ENCODE measurements around the gene SMG6.

The SMG6 gene

DNA sequence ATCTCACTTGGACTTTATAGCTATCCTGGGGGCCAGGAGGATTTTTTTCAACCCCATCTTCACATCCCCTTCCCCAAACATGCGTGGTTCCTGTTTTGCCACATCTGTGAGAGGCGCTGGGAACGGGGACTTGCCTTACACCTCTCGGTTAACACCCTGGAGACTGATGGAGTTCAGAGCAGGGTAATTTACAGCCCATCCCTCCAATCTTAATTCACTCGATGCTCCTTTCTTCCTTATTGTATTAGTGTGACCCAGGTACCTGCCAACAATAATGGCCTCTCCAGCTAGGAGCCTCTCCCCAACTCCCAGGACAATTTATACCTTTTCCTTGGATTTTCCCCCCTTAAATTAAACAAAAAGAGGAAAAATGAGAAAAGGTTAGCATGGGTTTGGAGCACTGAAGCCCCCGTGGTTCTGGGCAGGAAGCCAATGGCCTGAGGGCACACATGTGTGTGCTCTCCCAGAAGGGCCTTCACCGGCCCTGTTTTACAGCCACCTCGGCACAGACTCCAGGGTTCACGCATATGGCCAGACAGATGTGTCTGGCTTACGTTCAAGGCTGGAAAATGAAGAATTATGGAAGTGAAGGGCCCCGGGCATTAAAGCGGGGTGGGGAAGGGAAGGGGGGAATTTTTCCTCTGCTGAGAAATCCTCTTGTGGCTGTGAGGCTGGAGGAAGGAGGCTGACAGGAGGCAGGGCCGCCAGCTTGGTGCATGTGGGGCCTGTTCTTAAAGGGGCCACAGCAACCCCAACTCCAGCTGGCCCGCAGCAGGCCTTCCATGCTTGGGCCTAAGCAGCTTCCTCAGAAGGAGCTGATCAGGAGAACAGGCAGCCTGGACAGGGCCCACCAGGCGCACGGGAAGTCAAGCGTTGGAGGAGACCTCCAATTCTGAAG lies 227.2 kb downstream of the SMG6 start:
- no peak for DNase-seq (ENCODE audit: low read depth)

- no peak for DNase-seq (ENCODE audit: low read depth)
These were observed 228.1 kb downstream of the SMG6 start for GRCh38 chr17:2075336-2076086.

DNA sequence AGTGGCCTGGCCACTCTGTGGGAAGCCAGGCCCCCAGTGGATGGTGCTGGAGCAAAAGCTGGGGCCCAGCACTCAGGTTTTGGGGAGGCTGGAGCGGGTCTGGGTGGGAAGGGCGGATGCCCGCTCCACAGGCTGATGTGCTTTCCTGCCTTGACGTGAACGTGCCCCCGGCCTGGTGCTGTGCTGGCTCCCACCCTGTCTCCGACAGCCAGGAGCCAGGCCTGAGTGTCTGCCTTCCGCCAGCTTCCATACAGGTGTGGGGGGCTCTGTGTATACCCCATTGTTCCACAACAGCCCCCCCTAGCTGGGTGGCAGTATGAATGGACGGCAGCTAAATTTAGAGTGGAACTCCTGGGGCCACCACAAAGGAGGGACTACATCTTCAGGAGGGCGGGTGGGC lies 228.7 kb downstream of the SMG6 start:
- no peak for DNase-seq (ENCODE audit: low read depth)

DNA sequence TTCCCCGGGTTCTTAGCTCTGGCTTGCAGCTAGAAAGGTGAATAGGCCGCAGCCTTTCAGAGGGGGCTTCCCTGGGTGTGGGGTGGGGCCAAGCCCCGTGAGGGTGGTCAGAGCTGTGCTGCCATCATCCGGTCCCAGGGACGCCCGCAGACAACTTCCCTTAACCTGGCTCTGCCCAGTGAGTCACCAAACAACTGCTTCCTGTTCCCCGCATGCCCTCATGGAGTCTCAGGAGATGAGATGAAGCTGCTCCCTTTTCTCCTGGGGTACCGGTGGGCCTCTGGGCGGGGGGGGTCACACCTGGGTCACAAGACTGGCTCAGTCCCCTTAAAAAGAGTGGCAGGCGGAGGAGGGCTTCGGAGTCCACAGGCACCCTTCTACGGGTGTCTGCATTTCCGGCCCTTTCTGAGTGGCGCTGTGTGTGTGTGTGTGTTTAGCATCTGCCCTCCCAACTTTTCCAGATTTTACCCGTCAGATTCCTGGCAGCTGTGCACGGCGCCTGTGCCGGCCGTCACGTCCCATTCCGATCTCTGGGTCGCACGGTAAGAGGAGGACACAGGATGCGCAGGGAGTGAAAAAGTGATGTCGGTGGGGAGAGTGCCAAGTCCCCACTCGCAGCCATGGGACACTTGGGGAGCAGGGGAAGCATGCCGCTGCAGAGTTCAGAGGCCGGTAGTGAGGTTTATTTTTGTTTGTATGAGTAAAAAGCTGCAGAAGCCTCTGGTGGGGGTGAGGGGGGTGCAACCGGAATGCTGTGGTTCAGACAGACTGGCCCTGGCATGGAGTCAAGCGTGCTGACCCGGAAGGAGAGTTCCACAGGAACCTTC lies 231.9 kb downstream of the SMG6 start:
- DNase-seq (ENCODE audit: low read depth), result no peak

DNA sequence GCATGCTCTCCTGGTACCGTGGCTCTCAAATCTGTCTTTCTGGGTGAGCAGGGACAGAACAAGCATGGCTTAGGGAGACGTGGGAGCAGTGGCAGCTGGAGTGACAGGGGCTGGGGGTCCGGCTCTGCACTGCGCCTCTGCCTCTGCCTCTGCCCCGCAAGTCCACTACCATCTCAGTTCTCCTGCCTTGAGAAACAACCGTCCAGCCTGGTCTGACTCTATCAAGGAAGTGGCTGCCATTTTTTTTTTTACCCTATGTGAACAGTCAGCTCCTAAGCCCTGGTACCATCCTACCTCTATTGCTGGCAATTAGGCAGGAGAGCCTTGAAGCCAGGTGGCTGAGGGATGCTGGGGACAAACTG lies 232.6 kb downstream of the SMG6 start:
- DNase-seq (ENCODE audit: low read depth), result no peak

DNA sequence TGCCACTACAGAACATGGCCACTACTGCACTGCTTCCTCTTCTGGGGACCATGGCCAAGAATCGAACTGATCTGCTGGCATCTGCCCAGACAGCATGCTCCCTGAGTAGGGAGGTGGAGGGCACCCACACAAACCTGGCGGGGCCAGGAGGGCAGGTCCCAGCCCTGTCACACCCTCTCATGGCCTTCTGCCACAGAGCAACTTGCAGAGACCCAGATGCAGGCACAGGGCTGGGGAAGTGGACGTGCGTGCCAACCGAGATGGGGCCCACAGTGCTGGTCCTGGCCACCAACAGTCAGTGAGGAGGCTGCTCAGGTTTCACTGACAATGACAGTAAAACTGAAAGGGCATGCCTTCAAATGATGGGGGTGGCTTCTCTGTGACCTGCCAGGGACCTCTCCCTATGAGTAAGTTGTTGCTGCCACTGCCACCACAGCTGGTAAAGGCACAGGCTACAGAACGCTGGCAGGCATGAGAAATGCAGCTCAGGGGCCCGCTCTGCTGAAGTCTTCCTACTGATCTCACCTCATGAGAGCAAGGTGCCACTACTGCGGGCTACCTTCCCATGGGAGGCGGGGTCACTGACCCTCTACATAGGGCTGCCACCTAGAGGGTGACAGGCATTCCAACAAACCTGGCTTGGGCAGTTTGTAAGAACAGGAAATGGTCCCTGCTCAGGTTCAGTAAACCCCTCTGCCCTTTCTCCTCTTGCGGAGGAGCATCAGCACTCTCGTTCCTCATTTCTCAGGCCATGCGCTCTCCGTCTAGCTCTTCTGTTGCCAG lies 233.2 kb downstream of the SMG6 start:
- no peak for DNase-seq (ENCODE audit: low read depth)

- DNase-seq (ENCODE audit: low read depth), result no peak
These were observed 235.0 kb downstream of the SMG6 start for GRCh38 chr17:2068519-2069051.

DNA sequence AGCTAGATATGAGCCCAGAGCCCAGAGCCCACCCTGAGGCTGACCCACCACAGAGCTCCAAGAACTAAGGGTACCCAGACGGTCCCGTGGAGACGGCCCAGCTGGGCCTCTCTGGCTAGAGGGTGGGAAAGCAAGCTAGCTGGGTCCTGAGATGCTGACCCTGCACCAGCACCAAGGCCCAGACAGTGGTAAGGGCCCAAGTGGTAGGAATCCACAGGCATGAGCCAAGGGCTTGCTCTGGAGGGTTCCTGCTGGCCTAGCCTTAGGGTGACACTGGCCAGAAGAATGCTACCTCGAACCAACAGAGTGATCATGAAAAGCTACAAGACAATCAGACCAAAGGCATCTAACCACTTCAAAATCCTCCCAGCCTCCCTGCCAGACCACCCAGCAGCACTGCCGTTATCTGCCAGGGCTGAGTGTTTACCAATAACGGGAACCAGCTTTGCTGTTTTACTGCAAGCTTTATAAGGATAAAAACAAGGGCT lies 235.5 kb downstream of the SMG6 start:
- DNase-seq (ENCODE audit: low read depth), result no peak

GRCh38 chr17:2067608-2068024 lies 236.0 kb downstream of the SMG6 start:
- DNase-seq (ENCODE audit: low read depth), result no peak

GRCh38 chr17:2067048-2067561 lies 236.5 kb downstream of the SMG6 start:
- DNase-seq (ENCODE audit: low read depth), result no peak

GRCh38 chr17:2065949-2066400 lies 237.6 kb downstream of the SMG6 start:
- DNase-seq (ENCODE audit: low read depth), result no peak

GRCh38 chr17:2064980-2065785 lies 238.4 kb downstream of the SMG6 start:
- DNase-seq (ENCODE audit: low read depth), result no peak

- DNase-seq (ENCODE audit: low read depth), result no peak
These were observed 239.0 kb downstream of the SMG6 start for GRCh38 chr17:2064520-2064971.

DNA sequence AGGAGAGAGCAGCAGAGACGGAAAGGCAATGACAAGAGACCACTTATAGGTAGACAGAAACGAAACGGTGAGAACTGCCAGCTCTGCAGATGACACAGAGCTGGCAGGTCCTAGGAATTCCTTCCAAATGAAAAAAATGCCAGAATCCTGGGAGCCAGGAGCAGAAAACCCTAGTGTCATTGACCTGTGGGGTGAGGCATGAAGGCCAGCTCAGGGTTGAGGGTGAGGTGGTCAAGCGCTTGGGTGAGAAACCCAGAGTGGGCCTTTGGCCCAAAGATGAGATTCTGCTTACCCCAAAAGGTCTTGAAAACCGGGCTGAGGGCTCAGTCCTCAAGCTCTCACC lies 239.5 kb downstream of the SMG6 start:
- no peak for DNase-seq (ENCODE audit: low read depth)

DNA sequence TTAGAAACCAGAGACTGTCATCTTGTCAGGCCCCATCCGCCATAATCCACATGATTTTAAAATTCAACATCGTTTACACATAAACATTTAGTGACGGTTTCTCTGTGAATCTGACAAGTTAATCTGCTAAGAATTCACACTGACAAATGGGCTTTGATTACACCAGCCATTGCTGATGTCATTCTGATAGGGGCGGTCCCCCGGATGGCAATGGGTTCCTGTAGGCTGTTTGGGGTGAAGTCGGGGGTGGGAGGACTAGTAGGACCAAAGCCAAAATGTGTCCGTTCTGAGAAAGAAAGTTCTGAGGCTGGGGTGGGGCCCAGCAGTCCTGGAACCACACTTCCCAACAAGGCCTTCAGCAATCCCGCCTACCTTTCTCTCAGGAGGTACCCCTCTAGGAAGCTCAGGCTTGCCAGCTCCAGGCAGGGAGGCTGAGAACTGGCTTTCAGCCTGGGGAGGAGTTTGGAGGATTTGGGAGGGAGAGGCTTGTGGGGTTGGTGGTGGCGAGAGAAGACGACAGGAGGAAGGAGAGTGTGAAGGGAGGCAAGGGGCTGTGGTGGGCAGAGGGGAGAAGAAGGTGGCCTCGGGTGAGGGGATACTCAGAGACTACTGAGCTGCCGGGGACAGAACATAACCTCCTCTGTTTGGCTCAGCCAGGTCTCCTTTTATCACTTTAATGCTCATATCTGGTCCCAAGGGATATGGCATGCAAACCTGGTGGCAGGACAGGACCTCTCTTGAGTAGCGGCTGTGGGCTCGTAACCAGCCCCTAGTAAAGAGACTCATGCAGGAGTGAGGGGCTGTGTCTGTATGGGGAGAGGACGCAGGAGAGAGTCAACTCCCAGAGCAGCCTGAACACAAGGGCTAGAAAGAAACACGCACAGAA lies 240.1 kb downstream of the SMG6 start:
- DNase-seq (ENCODE audit: low read depth), result no peak

GRCh38 chr17:2062571-2063183 lies 240.9 kb downstream of the SMG6 start:
- no peak for DNase-seq (ENCODE audit: low read depth)

DNA sequence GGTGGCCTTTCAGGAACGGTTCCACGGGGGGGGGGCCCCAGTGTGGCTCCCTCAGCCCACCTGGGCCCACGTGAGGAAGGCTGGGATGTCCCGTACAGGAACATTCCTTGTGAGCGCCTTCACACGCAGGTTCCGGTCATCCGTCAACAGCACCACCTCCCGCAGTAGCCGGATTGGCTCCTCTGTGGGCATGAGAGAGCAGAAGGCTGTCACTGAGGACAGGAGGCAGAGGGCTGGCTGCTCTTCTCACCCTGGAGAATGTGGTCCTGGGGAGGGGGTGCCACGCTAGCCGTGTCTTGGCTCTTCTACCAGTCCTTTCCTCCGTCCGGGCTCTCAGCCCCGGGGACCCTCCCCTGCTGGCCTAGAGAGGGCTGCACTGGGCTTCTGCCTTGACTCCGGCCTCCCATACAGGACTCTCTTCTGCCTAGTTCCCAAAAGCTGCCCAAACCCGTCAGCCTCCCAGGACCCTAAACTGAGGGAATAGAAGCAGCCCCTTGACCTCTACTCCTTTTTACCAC lies 242.1 kb downstream of the SMG6 start:
- no peak for DNase-seq (ENCODE audit: low read depth)

GRCh38 chr17:2060681-2061440 lies 242.7 kb downstream of the SMG6 start:
- DNase-seq (ENCODE audit: low read depth), result no peak

Data from T-helper 22 cell (primary cell).